WTC11 (cell line): ENCODE measurements around the gene GMEB1. TPM values are rescaled to one million over a fixed set of nuclear protein-coding genes. Genes with fewer than 3 reads are reported as not detected.
A peak's percentile ranks its signal among the peaks of the same experiment; 100 is the strongest.

Source experiments
- ATF6 ChIP-seq: sonication (generic); formaldehyde crosslinking; IDR thresholded peaks from 2 replicates; pipeline ENCODE4 v1.8.1; 2023; ENCODE audit warnings: mild to moderate bottlenecking, missing genetic modification reagents
- CBFB ChIP-seq: sonication (generic); formaldehyde crosslinking; IDR thresholded peaks from 2 replicates; pipeline ENCODE4 v1.8.1; 2022; ENCODE audit warnings: mild to moderate bottlenecking, low read depth, missing genetic modification reagents
- CREM ChIP-seq: sonication (generic); formaldehyde crosslinking; IDR thresholded peaks from 2 replicates; pipeline ENCODE4 v1.8.1; 2022; ENCODE audit warnings: mild to moderate bottlenecking, missing genetic modification reagents, moderate library complexity
- CTCF ChIP-seq: fragments of 200-600 bp; IDR thresholded peaks from 2 replicates; pipeline ENCODE4 v1.8.0; 2022; ENCODE audit warnings: antibody characterized with exemption
- E2F5 ChIP-seq: sonication (generic); formaldehyde crosslinking; IDR thresholded peaks from 2 replicates; pipeline ENCODE4 v1.8.1; 2022; ENCODE audit warnings: mild to moderate bottlenecking, moderate library complexity, missing genetic modification reagents
- ESRRA ChIP-seq: sonication (generic); formaldehyde crosslinking; IDR thresholded peaks from 2 replicates; pipeline ENCODE4 v1.8.1; 2022; ENCODE audit warnings: mild to moderate bottlenecking, missing genetic modification reagents, borderline replicate concordance
- FOXK1 ChIP-seq: sonication (generic); formaldehyde crosslinking; IDR thresholded peaks from 2 replicates; pipeline ENCODE4 v1.8.0; 2022; ENCODE audit warnings: mild to moderate bottlenecking, moderate library complexity, missing genetic modification reagents
- GABPB1 ChIP-seq: sonication (generic); formaldehyde crosslinking; IDR thresholded peaks from 2 replicates; pipeline ENCODE4 v1.8.1; 2023; ENCODE audit warnings: mild to moderate bottlenecking, missing genetic modification reagents
- JUN ChIP-seq: sonication (generic); formaldehyde crosslinking; IDR thresholded peaks from 2 replicates; pipeline ENCODE4 v1.8.0; 2023; ENCODE audit warnings: mild to moderate bottlenecking, missing genetic modification reagents
- MLX ChIP-seq: sonication (generic); formaldehyde crosslinking; IDR thresholded peaks from 2 replicates; pipeline ENCODE4 v1.8.1; 2023; ENCODE audit warnings: mild to moderate bottlenecking, missing genetic modification reagents, moderate library complexity
- MXD4 ChIP-seq: fragments of 250-450 bp; sonication (Bioruptor Pico); IDR thresholded peaks from 2 replicates; pipeline ENCODE4 v1.8.0; 2021; ENCODE audit warnings: mild to moderate bottlenecking, moderate library complexity, borderline replicate concordance
- TEAD4 ChIP-seq: sonication (generic); formaldehyde crosslinking; IDR thresholded peaks from 2 replicates; pipeline ENCODE4 v1.8.0; 2022; ENCODE audit warnings: mild to moderate bottlenecking, missing genetic modification reagents
- ZNF219 ChIP-seq: sonication (generic); formaldehyde crosslinking; IDR thresholded peaks from 2 replicates; pipeline ENCODE4 v1.8.0; 2023; ENCODE audit warnings: missing genetic modification reagents, mild to moderate bottlenecking, borderline replicate concordance
- ZNF423 ChIP-seq: fragments of 250-450 bp; sonication (Bioruptor Pico); IDR thresholded peaks from 2 replicates; pipeline ENCODE4 v2.1.2; 2022; ENCODE audit warnings: mild to moderate bottlenecking, moderate library complexity
- ZNF512 ChIP-seq: sonication (generic); formaldehyde crosslinking; IDR thresholded peaks from 2 replicates; pipeline ENCODE4 v1.8.1; 2022; ENCODE audit warnings: missing genetic modification reagents, borderline replicate concordance
- total RNA-seq: library from RNA; stranded (reverse); gene quantifications from 3 replicates; pipeline ENCODE4 v1.2.3, GENCODE V29; 2021
- TF ChIP-seq, protein P1 (sequence below): sonication (generic); formaldehyde crosslinking; IDR thresholded peaks from 2 replicates; pipeline ENCODE4 v1.8.0; 2022; ENCODE audit warnings: missing genetic modification reagents
- TF ChIP-seq, protein P2 (sequence below): sonication (generic); formaldehyde crosslinking; conservative IDR thresholded peaks from 2 replicates; pipeline ENCODE4 v1.8.1; 2023; ENCODE audit warnings: mild to moderate bottlenecking, low read depth, missing genetic modification reagents, moderate library complexity

GMEB1 gene
- total RNA-seq, 1 experiment from 2014 or later: 29.4 TPM

DNA sequence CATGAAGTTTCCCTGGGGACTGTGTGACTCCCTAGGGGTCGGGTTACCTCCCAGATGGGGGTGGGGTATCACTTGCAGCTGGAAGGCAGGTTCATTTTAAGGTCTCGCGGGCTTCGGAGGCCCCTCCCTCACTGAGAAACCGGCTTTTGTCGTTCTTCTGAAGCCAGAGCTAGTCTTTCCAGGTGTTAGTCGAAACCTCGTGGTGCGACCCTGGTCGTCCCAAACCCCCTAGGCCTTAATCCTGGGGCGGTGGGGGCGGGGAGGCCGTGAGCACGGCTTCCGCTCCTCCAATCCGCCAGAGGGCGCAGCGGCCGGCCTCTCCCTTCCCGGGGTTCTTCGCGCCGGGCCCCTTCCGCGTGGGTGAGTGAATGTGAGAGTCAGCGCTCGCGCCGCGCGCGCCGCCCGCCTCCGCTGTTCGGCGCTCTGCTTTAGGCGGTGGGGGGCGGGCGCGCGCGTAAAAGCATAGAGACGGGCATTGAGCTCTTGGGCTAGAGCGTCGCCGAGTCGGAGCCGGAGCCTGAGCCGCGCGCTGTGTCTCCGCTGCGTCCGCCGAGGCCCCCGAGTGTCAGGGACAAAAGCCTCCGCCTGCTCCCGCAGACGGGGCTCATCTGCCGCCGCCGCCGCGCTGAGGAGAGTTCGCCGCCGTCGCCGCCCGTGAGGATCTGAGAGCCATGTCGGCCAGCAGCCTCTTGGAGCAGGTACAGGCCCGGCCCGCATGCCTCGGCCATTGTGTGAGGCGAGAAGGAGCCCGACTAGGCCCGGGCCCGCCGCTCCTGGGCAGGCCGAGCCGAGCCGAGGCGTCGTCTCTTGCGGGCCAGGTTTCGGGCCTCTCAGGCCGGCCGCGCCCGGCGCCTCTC, 68.1 kb downstream of the GMEB1 start, which contains the start of gene YTHDF2 (continued):
- TF ChIP-seq, protein P1, sequence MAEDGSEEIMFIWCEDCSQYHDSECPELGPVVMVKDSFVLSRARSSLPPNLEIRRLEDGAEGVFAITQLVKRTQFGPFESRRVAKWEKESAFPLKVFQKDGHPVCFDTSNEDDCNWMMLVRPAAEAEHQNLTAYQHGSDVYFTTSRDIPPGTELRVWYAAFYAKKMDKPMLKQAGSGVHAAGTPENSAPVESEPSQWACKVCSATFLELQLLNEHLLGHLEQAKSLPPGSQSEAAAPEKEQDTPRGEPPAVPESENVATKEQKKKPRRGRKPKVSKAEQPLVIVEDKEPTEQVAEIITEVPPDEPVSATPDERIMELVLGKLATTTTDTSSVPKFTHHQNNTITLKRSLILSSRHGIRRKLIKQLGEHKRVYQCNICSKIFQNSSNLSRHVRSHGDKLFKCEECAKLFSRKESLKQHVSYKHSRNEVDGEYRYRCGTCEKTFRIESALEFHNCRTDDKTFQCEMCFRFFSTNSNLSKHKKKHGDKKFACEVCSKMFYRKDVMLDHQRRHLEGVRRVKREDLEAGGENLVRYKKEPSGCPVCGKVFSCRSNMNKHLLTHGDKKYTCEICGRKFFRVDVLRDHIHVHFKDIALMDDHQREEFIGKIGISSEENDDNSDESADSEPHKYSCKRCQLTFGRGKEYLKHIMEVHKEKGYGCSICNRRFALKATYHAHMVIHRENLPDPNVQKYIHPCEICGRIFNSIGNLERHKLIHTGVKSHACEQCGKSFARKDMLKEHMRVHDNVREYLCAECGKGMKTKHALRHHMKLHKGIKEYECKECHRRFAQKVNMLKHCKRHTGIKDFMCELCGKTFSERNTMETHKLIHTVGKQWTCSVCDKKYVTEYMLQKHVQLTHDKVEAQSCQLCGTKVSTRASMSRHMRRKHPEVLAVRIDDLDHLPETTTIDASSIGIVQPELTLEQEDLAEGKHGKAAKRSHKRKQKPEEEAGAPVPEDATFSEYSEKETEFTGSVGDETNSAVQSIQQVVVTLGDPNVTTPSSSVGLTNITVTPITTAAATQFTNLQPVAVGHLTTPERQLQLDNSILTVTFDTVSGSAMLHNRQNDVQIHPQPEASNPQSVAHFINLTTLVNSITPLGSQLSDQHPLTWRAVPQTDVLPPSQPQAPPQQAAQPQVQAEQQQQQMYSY (CRISPR knock-in tag): peak; percentile 47; the same call in 1 of the 2 replicates
- peak; percentile 81; the same call in 1 of the 2 replicates for TF ChIP-seq TEAD4 (CRISPR knock-in tag)
- TF ChIP-seq ZNF512 (CRISPR knock-in tag): no peak
- TF ChIP-seq CTCF: peak; percentile 86
- no peak for TF ChIP-seq ATF6
- TF ChIP-seq, protein P2, sequence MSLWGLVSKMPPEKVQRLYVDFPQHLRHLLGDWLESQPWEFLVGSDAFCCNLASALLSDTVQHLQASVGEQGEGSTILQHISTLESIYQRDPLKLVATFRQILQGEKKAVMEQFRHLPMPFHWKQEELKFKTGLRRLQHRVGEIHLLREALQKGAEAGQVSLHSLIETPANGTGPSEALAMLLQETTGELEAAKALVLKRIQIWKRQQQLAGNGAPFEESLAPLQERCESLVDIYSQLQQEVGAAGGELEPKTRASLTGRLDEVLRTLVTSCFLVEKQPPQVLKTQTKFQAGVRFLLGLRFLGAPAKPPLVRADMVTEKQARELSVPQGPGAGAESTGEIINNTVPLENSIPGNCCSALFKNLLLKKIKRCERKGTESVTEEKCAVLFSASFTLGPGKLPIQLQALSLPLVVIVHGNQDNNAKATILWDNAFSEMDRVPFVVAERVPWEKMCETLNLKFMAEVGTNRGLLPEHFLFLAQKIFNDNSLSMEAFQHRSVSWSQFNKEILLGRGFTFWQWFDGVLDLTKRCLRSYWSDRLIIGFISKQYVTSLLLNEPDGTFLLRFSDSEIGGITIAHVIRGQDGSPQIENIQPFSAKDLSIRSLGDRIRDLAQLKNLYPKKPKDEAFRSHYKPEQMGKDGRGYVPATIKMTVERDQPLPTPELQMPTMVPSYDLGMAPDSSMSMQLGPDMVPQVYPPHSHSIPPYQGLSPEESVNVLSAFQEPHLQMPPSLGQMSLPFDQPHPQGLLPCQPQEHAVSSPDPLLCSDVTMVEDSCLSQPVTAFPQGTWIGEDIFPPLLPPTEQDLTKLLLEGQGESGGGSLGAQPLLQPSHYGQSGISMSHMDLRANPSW: no peak
- TF ChIP-seq FOXK1 (CRISPR knock-in tag): peak; percentile 18; the same call in 1 of the 2 replicates
- peak; percentile 79 for TF ChIP-seq CREM (CRISPR knock-in tag)
- TF ChIP-seq CBFB (CRISPR knock-in tag): no peak; the same call in 1 of the 2 replicates
- peak; percentile 91 for TF ChIP-seq ZNF423 (CRISPR knock-in tag)
- TF ChIP-seq ZNF219: peak; percentile 82; the same call in 1 of the 2 replicates
- TF ChIP-seq MXD4: no peak
- peak; percentile 93 for TF ChIP-seq JUN
- no peak for TF ChIP-seq MLX (CRISPR knock-in tag)
- peak; percentile 78 for TF ChIP-seq E2F5 (CRISPR knock-in tag)
- peak; percentile 25; the same call in 1 of the 2 replicates for TF ChIP-seq GABPB1 (CRISPR knock-in tag)
- TF ChIP-seq ESRRA (CRISPR knock-in tag): no peak
